ENCODE results near the gene RNU7-1. TPM values are rescaled to one million over a fixed set of nuclear protein-coding genes. Genes with fewer than 3 reads are reported as not detected.

RNU7-1 gene
- total and polyA plus RNA-seq, 2 donors (not counting 1 experiment from before 2014, with no cell fraction given), result not detected

GRCh38 chr12:6977653-6978052 lies 34.0 kb downstream of the RNU7-1 start:
- Histone ChIP-seq H2AFZ (ENCODE audit: insufficient read depth, low read depth, low read length, poor library complexity, severe bottlenecking) (no peak overlapping the region), H3K9me3 (ENCODE audit: control extremely low read depth in 1 of 3, control insufficient read depth in 2 of 3, insufficient read depth in 1 of 3, low read length in 2 of 3) (no peaks in the 10 kb centered on the region), H3K79me2 (ENCODE audit: control insufficient read depth, insufficient read depth, low read length) (peaks cover 22% of the 10 kb centered on the region), H3K36me3 (replicated peaks in 1 of 2; ENCODE audit: control extremely low read depth in 1 of 2, control insufficient read depth in 1 of 2, extremely low read depth in 1 of 2, insufficient read depth in 2 of 2, low read length in 1 of 2) (peaks cover 1 to 75% of the 10 kb centered on the region in 2 experiments), H3K4me3 (ENCODE audit: control extremely low read depth in 1 of 5, extremely low read depth in 1 of 5, insufficient read depth in 1 of 5, low read depth in 2 of 5, low read length in 4 of 5) (no peak overlapping the region), H4K20me1 (ENCODE audit: control insufficient read depth, insufficient read depth, low read length, poor library complexity, severe bottlenecking) (peaks cover 17% of the 10 kb centered on the region), H3K4me2 (replicated peaks; ENCODE audit: low read depth, low read length, poor library complexity, severe bottlenecking) (no peak overlapping the region), H3K27me3 (replicated peaks in 1 of 4; ENCODE audit: control extremely low read depth in 1 of 4, control insufficient read depth in 3 of 4, insufficient read depth in 4 of 4, low read length in 3 of 4) (no peaks in the 10 kb centered on the region), H3K27ac (ENCODE audit: low read length in 2 of 2) (no peak overlapping the region), H3K4me1 (ENCODE audit: control insufficient read depth in 2 of 2, insufficient read depth in 2 of 2, low read length in 2 of 2) (no peaks in the 10 kb centered on the region), H3K9ac (ENCODE audit: low read length) (no peak overlapping the region)
- ChIA-PET POLR2A (no interaction called here), CTCF (interaction anchor here (0.8 kb wide), 1 partner anchor 27 kb away, joined by 3 read pairs; no protein-coding TSS in a partner anchor)
- ATAC-seq (ENCODE audit: low read depth) (no peak), DNase-seq (no peak)
- no peak overlapping the region for H3K27ac Mint-ChIP-seq
- no peaks in the 10 kb centered on the region for H3K27me3 Mint-ChIP-seq
- no peak overlapping the region for H3K4me3 Mint-ChIP-seq
- peaks cover under 1% of the 10 kb centered on the region for H3K4me1 Mint-ChIP-seq
- 90% methylated on average over 4 of the region's 10 CpGs for WGBS (ENCODE audit: insufficient coverage)
- TF ChIP-seq CTCF (IDR thresholded peaks at IDR 0.05) (no peak), EZH2 (IDR thresholded peaks at IDR 0.05; ENCODE audit: borderline replicate concordance, insufficient read depth, low read depth, low read length, poor library complexity, severe bottlenecking) (no peak)
- intact Hi-C loops (cut with micrococcal nuclease), result no loop called here
- H3K9me3 Mint-ChIP-seq (ENCODE audit: insufficient read depth), result no peaks in the 10 kb centered on the region

DNA sequence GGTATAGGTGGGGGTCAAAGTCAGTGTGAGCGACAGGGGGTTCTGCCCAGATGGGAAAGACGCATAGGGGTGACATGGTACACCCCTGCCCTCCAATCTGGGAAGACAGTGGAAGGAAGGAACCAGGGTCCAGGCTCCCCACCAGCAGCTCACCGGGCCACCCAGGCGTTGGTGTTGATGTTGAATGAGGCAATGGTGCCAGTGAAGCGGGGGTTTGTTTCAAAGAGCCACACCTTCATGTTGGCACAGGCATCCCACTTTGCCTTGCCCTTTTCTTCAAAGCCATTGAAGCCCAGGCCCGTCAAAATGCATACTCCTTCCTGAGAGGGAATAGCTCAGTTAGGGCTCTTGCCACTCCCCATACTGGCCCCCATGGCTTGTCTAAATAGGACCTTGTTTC lies 34.6 kb downstream of the RNU7-1 start:
- no peak for TF ChIP-seq EZH2 (IDR thresholded peaks at IDR 0.05; ENCODE audit: borderline replicate concordance, insufficient read depth, low read depth, low read length, poor library complexity, severe bottlenecking)
- no peak for TF ChIP-seq CTCF (IDR thresholded peaks at IDR 0.05)
- no peaks in the 10 kb centered on the region for H3K4me1 Mint-ChIP-seq
- ChIA-PET POLR2A (no interaction called here), CTCF (interaction anchor here (0.8 kb wide), 1 partner anchor 27 kb away, joined by 3 read pairs; no protein-coding TSS in a partner anchor)
- H3K27ac ChIP-seq (ENCODE audit: low read length in 2 of 2), result no peak overlapping the region
- ATAC-seq (ENCODE audit: low read depth) (no peak), DNase-seq (no peak)
- intact Hi-C loops (cut with micrococcal nuclease), result no loop called here
- peaks cover 1 to 80% of the 10 kb centered on the region in 2 experiments for H3K36me3 ChIP-seq (replicated peaks in 1 of 2; ENCODE audit: control extremely low read depth in 1 of 2, control insufficient read depth in 1 of 2, extremely low read depth in 1 of 2, insufficient read depth in 2 of 2, low read length in 1 of 2)
- H3K4me3 Mint-ChIP-seq, result no peak overlapping the region
- no peaks in the 10 kb centered on the region for H3K27me3 ChIP-seq (replicated peaks in 1 of 4; ENCODE audit: control extremely low read depth in 1 of 4, control insufficient read depth in 3 of 4, insufficient read depth in 4 of 4, low read length in 3 of 4)
- no peak overlapping the region for H3K4me2 ChIP-seq (replicated peaks; ENCODE audit: low read depth, low read length, poor library complexity, severe bottlenecking)
- H3K27me3 Mint-ChIP-seq, result no peaks in the 10 kb centered on the region
- H3K4me3 ChIP-seq (ENCODE audit: control extremely low read depth in 1 of 5, extremely low read depth in 1 of 5, insufficient read depth in 1 of 5, low read depth in 2 of 5, low read length in 4 of 5), result no peak overlapping the region
- H4K20me1 ChIP-seq (ENCODE audit: control insufficient read depth, insufficient read depth, low read length, poor library complexity, severe bottlenecking), result peaks cover 17% of the 10 kb centered on the region
- H3K79me2 ChIP-seq (ENCODE audit: control insufficient read depth, insufficient read depth, low read length), result peaks cover 16% of the 10 kb centered on the region
- no peaks in the 10 kb centered on the region for H3K9me3 Mint-ChIP-seq (ENCODE audit: insufficient read depth)
- H3K27ac Mint-ChIP-seq, result no peak overlapping the region
- H3K9ac ChIP-seq (ENCODE audit: low read length), result no peak overlapping the region
- H3K4me1 ChIP-seq (ENCODE audit: control insufficient read depth in 2 of 2, insufficient read depth in 2 of 2, low read length in 2 of 2), result no peaks in the 10 kb centered on the region
- H3K9me3 ChIP-seq (ENCODE audit: control extremely low read depth in 1 of 3, control insufficient read depth in 2 of 3, insufficient read depth in 1 of 3, low read length in 2 of 3), result no peaks in the 10 kb centered on the region
- WGBS (ENCODE audit: insufficient coverage), result 96% methylated on average over 5 of the region's 6 CpGs
- H2AFZ ChIP-seq (ENCODE audit: insufficient read depth, low read depth, low read length, poor library complexity, severe bottlenecking), result no peak overlapping the region

All from B cell (primary cell).